Fibroblast of lung (primary cell): ENCODE measurements around the gene TAF5L. TPM values are rescaled to one million over a fixed set of nuclear protein-coding genes. Genes with fewer than 3 reads are reported as not detected.

Source experiments
- DNase-seq, 2 donors: peaks; one replicate each; pipeline versions ENCODE4 v3.0.0 to v3.0.0-alpha.2; 2010; ENCODE audit warnings: low read depth in 2 of 2
- H2AFZ ChIP-seq: 2 replicates; pipeline ENCODE4 v1.5.1; 2012; ENCODE audit warnings: low read length, control low read depth, inconsistent platforms
- H3K27ac ChIP-seq: 2 replicates; pipeline ENCODE4 v1.5.1; 2011; ENCODE audit warnings: low read length, control low read depth; ENCODE audit not compliant: insufficient read depth
- H3K27me3 ChIP-seq: 2 replicates; pipeline ENCODE4 v1.5.1; 2011; ENCODE audit warnings: mild to moderate bottlenecking, low read length; ENCODE audit not compliant: control insufficient read depth, insufficient read depth
- H3K36me3 ChIP-seq: 2 replicates; pipeline ENCODE4 v1.5.1; 2011; ENCODE audit warnings: low read length; ENCODE audit not compliant: control insufficient read depth, insufficient read depth
- H3K4me1 ChIP-seq: 2 replicates; pipeline ENCODE4 v1.5.1; 2011; ENCODE audit warnings: low read length; ENCODE audit not compliant: control insufficient read depth, insufficient read depth; ENCODE audit errors: extremely low read depth
- H3K4me2 ChIP-seq: 2 replicates; pipeline ENCODE4 v1.5.1; 2011; ENCODE audit warnings: low read length, control low read depth; ENCODE audit not compliant: insufficient read depth; ENCODE audit errors: extremely low read depth
- H3K4me3 ChIP-seq, 4 experiments: fragments of 200-600 bp in 1 of 4; sonication (generic) in 1 of 4; replicated peaks in 1 of 4; 2 replicates each; pipeline ENCODE4 v1.5.1; 2011 to 2016; ENCODE audit warnings: low read length in 4 of 4, low read depth in 3 of 4, mild to moderate bottlenecking in 3 of 4, control low read depth in 2 of 4, inconsistent platforms in 1 of 4, mixed read lengths in 1 of 4; ENCODE audit not compliant: insufficient read depth in 1 of 4; ENCODE audit errors: control extremely low read depth in 1 of 4
- H3K79me2 ChIP-seq: 2 replicates; pipeline ENCODE4 v1.5.1; 2012; ENCODE audit warnings: mild to moderate bottlenecking, low read length, inconsistent platforms; ENCODE audit not compliant: control insufficient read depth, insufficient read depth
- H3K9ac ChIP-seq: 2 replicates; pipeline ENCODE4 v1.5.1; 2011; ENCODE audit warnings: mild to moderate bottlenecking, low read length, control low read depth; ENCODE audit not compliant: insufficient read depth
- H3K9me3 ChIP-seq: 2 replicates; pipeline ENCODE4 v1.5.1; 2012; ENCODE audit warnings: low read depth, low read length; ENCODE audit not compliant: control insufficient read depth, insufficient read depth
- H4K20me1 ChIP-seq: 2 replicates; pipeline ENCODE4 v1.5.1; 2011; ENCODE audit warnings: low read length; ENCODE audit not compliant: control insufficient read depth, insufficient read depth; ENCODE audit errors: extremely low read depth
- CTCF ChIP-seq, 2 donors: IDR thresholded peaks in 1 of 2; conservative IDR thresholded peaks in 1 of 2; 1 replicate in 1 of 2; 2 replicates in 1 of 2; pipeline ENCODE4 v1.5.1; 2011 to 2012; ENCODE audit warnings: low read length in 2 of 2, control low read depth in 1 of 2, inconsistent platforms in 1 of 2, low read depth in 1 of 2, mild to moderate bottlenecking in 1 of 2
- EZH2 ChIP-seq: IDR thresholded peaks from 2 replicates; pipeline ENCODE4 v1.5.1; 2012; ENCODE audit warnings: low read length, control low read depth, mild to moderate bottlenecking; ENCODE audit errors: missing control alignments
- polyA plus RNA-seq, 2 donors: library from polyadenylated mRNA; depleted of rRNA in 1 of 2; stranded (reverse) in 1 of 2; unstranded in 1 of 2; fragments of >200 nt; gene quantifications; 2 replicates each; pipeline ENCODE4 v1.2.1, GENCODE V29; 2011 to 2012; ENCODE audit warnings: missing spikeins in 1 of 2
- total RNA-seq: library from RNA; depleted of rRNA; stranded (reverse); fragments of >200 nt; gene quantifications from 2 replicates; pipeline ENCODE4 v1.2.1, GENCODE V29; 2014

Gene TAF5L
- total and polyA plus RNA-seq, 2 donors (not counting 1 experiment from before 2014, with no cell fraction given): 17.3 to 18.6 TPM

DNA sequence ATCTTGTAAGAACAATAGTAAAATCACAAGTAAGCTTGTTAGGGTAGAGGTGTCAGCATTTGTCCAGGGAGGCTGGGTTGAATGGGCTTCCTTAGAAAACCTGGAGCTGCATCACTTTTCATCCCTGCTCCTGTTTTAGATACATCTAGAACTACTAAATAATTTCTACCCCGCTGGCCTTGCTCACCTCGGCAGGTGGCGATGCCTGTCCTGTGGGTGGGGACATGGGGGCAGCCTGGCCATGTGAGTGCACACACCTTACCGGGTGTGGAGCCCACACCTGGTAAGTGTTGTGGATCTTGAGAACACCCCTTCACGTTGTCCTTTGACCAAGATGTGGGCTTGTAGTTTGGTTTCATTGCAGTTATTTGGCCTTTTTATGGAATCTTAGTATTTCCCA is 29.9 kb upstream of the TAF5L start:
- H3K4me1 ChIP-seq: no peaks in the 10 kb centered on the region
- H3K4me3 ChIP-seq: no peak overlapping the region
- H3K27ac ChIP-seq: no peak overlapping the region
- no peaks in the 10 kb centered on the region for H3K27me3 ChIP-seq
- no peak overlapping the region for H3K9ac ChIP-seq
- no peak for DNase-seq
- H3K36me3 ChIP-seq: peaks cover 5% of the 10 kb centered on the region
- H2AFZ ChIP-seq: no peak overlapping the region
- H3K4me2 ChIP-seq: no peak overlapping the region
- H3K9me3 ChIP-seq: no peaks in the 10 kb centered on the region
- TF ChIP-seq EZH2: no peak
- no peaks in the 10 kb centered on the region for H4K20me1 ChIP-seq
- H3K79me2 ChIP-seq: no peaks in the 10 kb centered on the region

DNA sequence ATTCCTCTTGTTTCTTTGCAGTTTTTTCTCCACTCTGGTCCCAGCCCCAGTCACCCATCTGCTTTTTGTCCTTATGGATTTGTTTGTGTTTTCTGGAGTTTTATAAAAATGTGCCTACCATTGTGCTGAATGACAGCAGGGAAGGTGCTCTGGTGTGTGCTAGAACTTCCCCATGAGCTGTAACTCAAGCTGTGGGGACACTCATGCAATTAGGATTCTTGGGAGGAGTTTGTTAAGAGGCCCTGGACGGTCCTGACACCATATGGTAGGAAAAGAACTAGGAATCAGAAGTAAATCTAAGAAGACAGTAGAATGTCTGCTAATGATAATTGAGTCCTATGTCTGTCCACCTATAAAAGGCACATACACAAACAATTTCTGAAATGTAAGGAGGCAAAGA is 27.5 kb upstream of the TAF5L start:
- TF ChIP-seq CTCF (conservative IDR thresholded peaks at IDR 0.05 in 1 of 2, IDR thresholded peaks at IDR 0.05 in 1 of 2; ENCODE audit: low read depth in 1 of 2, low read length in 2 of 2) (no peak), EZH2 (no peak)
- Histone ChIP-seq H3K27me3 (no peaks in the 10 kb centered on the region), H3K79me2 (no peaks in the 10 kb centered on the region), H2AFZ (no peak overlapping the region), H3K27ac (no peak overlapping the region), H3K4me2 (no peak overlapping the region), H3K36me3 (peaks cover 5% of the 10 kb centered on the region), H3K9me3 (no peaks in the 10 kb centered on the region), H4K20me1 (no peaks in the 10 kb centered on the region), H3K4me3 (no peak overlapping the region), H3K9ac (no peak overlapping the region), H3K4me1 (no peaks in the 10 kb centered on the region)
- DNase-seq: no peak

GRCh38 chr1:229651546-229651945 is 25.6 kb upstream of the TAF5L start:
- Histone ChIP-seq H3K9ac (no peak overlapping the region), H3K79me2 (no peaks in the 10 kb centered on the region), H3K36me3 (peaks cover 11% of the 10 kb centered on the region), H4K20me1 (no peaks in the 10 kb centered on the region), H3K4me3 (no peak overlapping the region), H3K4me1 (no peaks in the 10 kb centered on the region), H3K27ac (no peak overlapping the region), H3K27me3 (no peaks in the 10 kb centered on the region), H3K9me3 (no peaks in the 10 kb centered on the region), H2AFZ (no peak overlapping the region), H3K4me2 (no peak overlapping the region)
- no peak for TF ChIP-seq CTCF (conservative IDR thresholded peaks at IDR 0.05 in 1 of 2, IDR thresholded peaks at IDR 0.05 in 1 of 2; ENCODE audit: low read depth in 1 of 2, low read length in 2 of 2)
- TF ChIP-seq EZH2: no peak
- no peak for DNase-seq
